Stimulated activated CD4-positive, alpha-beta T cell treated with anti-CD3 and anti-CD28 coated beads, Interleukin-1b, Interleukin-23, amount 100 ng/mL, for 48 hours (primary cell): ENCODE measurements around the gene MAPKAPK2.

ENCODE experiments used
- DNase-seq: peaks from one replicate; pipeline ENCODE4 v3.0.0-alpha.2; 2020

MAPKAPK2 gene

GRCh38 chr1:206705726-206706297 is 21.1 kb downstream of the MAPKAPK2 start:
- DNase-seq, result no peak

- DNase-seq, result peak; percentile 86
These were observed 21.6 kb downstream of the MAPKAPK2 start for GRCh38 chr1:206706298-206706791.

GRCh38 chr1:206706806-206707366 is 22.2 kb downstream of the MAPKAPK2 start:
- no peak for DNase-seq

- no peak for DNase-seq
These were observed 23.4 kb downstream of the MAPKAPK2 start for GRCh38 chr1:206708058-206708457.

- DNase-seq, result no peak
These were observed 24.2 kb downstream of the MAPKAPK2 start for GRCh38 chr1:206708882-206709281.

- DNase-seq, result no peak
These were observed 24.6 kb downstream of the MAPKAPK2 start for GRCh38 chr1:206709322-206709721.

GRCh38 chr1:206709772-206710459 is 25.2 kb downstream of the MAPKAPK2 start:
- DNase-seq, result no peak

- no peak for DNase-seq
These were observed 25.7 kb downstream of the MAPKAPK2 start for GRCh38 chr1:206710460-206710823.

GRCh38 chr1:206713070-206713469 is 28.4 kb downstream of the MAPKAPK2 start:
- no peak for DNase-seq

GRCh38 chr1:206713910-206714312 is 29.2 kb downstream of the MAPKAPK2 start:
- DNase-seq, result no peak

GRCh38 chr1:206714331-206715058 is 29.8 kb downstream of the MAPKAPK2 start:
- no peak for DNase-seq

- no peak for DNase-seq
These were observed 30.4 kb downstream of the MAPKAPK2 start for GRCh38 chr1:206715120-206715519.

- DNase-seq, result no peak
These were observed 30.9 kb downstream of the MAPKAPK2 start for GRCh38 chr1:206715552-206716158.

GRCh38 chr1:206716159-206716869 is 31.6 kb downstream of the MAPKAPK2 start:
- DNase-seq, result no peak

- no peak for DNase-seq
These were observed 32.4 kb downstream of the MAPKAPK2 start for GRCh38 chr1:206716870-206717673.

- no peak for DNase-seq
These were observed 32.9 kb downstream of the MAPKAPK2 start for GRCh38 chr1:206717674-206717989.

GRCh38 chr1:206719169-206719839 is 34.6 kb downstream of the MAPKAPK2 start:
- no peak for DNase-seq

- DNase-seq, result no peak
These were observed 36.7 kb downstream of the MAPKAPK2 start for GRCh38 chr1:206721454-206721853.

GRCh38 chr1:206722751-206723461 is 38.2 kb downstream of the MAPKAPK2 start:
- DNase-seq, result no peak

GRCh38 chr1:206723462-206723804 is 38.7 kb downstream of the MAPKAPK2 start:
- DNase-seq, result no peak
